LNCAP (cell line): Measurements from ENCODE around the gene TIMP4.

Experiments
- TF ChIP-seq, protein P1 (sequence below): fragments of 450-650 bp; IDR thresholded peaks from 2 replicates; pipeline ENCODE4 v1.5.1; 2017; ENCODE audit warnings: mild to moderate bottlenecking

TIMP4 gene

GRCh38 chr3:12117473-12117872, 41.2 kb downstream of the TIMP4 start:
- TF ChIP-seq, protein P1, sequence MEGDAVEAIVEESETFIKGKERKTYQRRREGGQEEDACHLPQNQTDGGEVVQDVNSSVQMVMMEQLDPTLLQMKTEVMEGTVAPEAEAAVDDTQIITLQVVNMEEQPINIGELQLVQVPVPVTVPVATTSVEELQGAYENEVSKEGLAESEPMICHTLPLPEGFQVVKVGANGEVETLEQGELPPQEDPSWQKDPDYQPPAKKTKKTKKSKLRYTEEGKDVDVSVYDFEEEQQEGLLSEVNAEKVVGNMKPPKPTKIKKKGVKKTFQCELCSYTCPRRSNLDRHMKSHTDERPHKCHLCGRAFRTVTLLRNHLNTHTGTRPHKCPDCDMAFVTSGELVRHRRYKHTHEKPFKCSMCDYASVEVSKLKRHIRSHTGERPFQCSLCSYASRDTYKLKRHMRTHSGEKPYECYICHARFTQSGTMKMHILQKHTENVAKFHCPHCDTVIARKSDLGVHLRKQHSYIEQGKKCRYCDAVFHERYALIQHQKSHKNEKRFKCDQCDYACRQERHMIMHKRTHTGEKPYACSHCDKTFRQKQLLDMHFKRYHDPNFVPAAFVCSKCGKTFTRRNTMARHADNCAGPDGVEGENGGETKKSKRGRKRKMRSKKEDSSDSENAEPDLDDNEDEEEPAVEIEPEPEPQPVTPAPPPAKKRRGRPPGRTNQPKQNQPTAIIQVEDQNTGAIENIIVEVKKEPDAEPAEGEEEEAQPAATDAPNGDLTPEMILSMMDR: no peak

GRCh38 chr3:12116870-12117269, 41.8 kb downstream of the TIMP4 start:
- TF ChIP-seq, protein P1: no peak

- TF ChIP-seq, protein P1: no peak
Measured at GRCh38 chr3:12115849-12116248, 42.9 kb downstream of the TIMP4 start.

DNA sequence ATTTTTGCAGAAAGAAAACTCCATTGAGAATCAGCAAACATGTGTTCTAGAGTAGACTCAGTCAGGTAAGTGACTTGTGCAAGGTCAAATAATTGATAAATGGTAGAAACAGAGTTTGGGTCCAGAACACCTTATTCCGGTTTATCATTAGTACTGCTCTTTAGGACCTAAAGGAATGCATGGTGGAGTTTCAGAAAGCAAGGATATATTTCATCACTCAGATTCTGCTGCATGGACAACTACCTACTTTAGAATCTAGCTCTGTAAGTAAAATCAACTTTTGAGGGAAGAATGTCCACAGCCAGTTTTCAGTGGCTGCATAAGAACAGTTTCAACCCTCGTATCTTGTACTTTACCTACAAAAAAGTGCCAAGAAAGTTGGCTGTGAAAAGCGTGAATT, 43.6 kb downstream of the TIMP4 start:
- TF ChIP-seq, protein P1: no peak

DNA sequence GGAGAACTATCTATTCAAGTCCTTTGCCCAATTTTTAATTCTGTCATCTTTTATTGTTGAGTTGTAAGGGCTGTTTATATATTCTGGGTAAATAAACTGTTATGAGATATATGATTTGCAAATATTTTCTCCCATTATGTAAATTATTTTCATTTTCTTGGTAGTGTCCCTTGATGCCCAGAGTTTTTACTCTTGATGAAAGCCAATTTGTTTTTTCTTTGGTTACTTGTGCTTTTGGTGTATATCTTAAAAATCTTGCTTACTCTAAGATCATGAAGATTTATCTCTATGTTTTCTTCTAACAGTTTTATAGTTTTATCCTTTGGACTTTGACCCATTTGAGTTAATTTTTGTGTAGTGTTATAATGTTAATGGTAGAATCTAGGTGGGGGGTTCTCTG, 44.5 kb downstream of the TIMP4 start:
- TF ChIP-seq, protein P1: no peak

GRCh38 chr3:12107071-12107713, 51.5 kb downstream of the TIMP4 start:
- TF ChIP-seq, protein P1: no peak
